Lung microvascular endothelial cell (primary cell): ENCODE data around the gene SLC6A2. TPM values are rescaled to one million over a fixed set of nuclear protein-coding genes. Genes with fewer than 3 reads are reported as not detected.
"Not testable (repeated sequence)": the region's sequence is repeated elsewhere in the genome, so short reads cannot be mapped to it uniquely, and the experiment has no call there.

Experiments
- DNase-seq, 2 donors: peaks; one replicate each; pipeline versions ENCODE4 v3.0.0 to v3.0.0-alpha.2; 2010; ENCODE audit warnings: low read depth in 2 of 2
- total RNA-seq: library from RNA; depleted of rRNA; stranded (reverse); fragments of >200 nt; gene quantifications from 2 replicates; pipeline ENCODE4 v1.2.1, GENCODE V29; 2014

Gene SLC6A2
- not detected in 2 replicates for total RNA-seq

- peak; percentile 9 to 14 for DNase-seq
Measured at GRCh38 chr16:55655897-55656681, at the start of gene SLC6A2. SLC6A2 (plus strand) TSS chr16:55655988; CDS start chr16:55656695, 707 bp downstream.

DNA sequence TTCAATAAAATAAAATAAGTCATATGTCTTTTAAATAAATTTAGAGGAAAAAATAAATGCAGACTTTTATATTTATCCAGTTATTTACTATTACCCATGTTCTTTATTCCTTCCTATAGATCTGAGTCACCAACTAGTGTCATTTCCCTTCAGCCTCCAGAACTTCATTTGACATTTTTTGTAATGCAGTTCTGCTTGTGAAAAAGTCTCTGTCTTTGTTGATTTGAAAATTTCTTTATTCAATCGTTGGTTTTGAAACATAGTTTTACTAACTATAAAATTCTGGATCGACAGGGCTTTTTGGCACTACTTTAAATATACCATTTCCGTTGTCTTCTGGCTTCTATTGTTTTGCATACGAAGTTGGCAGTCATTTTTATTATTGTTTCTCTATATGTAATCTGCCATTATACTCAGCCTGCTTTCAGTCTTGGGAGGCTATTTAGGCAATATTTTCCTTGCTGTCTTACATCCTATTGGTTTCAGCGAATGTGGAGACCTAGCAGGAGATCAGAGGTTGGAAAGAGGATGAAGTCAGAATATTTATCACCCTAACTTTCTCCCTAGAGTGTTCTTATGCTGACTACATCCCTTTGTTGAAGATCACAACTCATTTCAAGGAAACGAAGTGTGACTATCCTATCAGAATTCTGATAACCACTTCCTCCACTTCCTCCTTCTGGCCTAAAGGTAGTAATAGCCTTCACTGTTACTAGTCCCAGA lies 42.0 kb upstream of the SLC6A2 start:
- peak; percentile 43 to 45 for DNase-seq

GRCh38 chr16:55615071-55615470 lies 40.7 kb upstream of the SLC6A2 start:
- peak; percentile 14 to 55 for DNase-seq

DNA sequence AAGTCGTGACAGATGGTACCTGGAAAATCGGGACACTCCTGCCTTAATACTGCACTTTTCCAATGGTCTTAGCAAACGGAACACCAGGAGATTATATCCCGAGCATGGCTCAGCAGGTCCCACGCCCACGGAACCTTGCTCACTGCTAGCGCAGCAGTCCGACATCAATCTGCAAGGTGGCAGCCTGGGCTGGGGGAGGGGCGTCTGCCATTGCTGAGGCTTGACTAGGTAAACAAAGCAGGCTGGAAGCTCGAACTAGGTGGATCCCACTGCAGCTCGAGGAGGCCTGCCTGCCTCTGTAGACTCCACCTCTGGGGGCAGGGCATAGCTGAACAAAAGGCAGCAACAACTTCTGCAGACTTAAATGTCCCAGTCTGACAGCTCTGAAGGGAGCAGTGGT lies 40.1 kb upstream of the SLC6A2 start:
- DNase-seq = not testable (repeated sequence)

DNA sequence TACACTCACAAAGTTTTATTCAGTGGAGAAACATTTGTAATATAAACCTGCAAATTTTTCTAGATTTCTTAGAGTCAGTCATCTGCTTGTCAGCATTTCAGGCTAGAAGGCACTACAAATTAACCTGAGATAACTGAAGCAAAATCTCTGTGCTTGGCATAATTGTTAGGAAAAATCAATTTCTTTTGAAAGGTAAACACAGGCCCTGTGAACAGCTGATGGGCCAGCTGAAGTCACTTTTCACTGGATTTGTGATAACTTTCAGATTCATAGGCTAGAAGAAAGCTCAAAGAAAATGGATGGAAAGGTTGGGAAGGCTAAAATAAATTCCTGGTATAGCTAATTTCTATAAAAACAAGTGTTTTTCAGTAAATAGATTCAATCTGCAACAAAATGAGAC lies 34.0 kb upstream of the SLC6A2 start:
- no peak for DNase-seq

- no peak for DNase-seq
Measured at GRCh38 chr16:55622272-55622671, 33.5 kb upstream of the SLC6A2 start.

DNA sequence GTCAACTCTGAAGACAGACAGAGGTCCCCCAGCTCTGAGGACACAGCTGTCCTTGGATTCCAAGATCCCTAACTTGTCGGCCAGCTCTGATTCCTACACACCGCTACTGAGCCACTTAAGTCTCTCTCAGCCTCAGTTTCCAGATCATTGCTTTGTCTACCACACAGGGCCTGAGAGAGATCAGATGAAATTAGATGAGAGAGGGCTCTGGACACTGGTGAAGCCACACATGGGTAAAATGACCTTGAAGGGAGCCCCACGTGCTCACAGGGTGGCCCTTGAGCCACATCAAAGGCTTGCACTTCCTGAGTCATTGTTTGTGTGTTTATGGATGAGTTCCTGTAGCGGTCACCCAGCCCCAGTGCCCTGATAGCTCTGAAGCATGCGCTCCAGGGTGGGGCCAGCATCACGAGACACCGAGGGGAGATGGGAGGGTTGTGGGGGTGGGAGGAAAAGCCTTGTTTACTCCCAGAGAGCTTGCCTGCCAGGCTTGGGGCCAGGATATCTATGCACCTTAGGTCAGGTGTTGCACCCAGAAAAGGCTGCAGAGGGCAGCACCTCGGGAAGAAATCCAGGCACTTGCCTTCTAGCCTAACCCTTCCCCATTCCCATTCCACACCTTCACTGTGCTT lies 32.7 kb upstream of the SLC6A2 start:
- DNase-seq = peak in 1 of 2 donors; percentile 6

DNA sequence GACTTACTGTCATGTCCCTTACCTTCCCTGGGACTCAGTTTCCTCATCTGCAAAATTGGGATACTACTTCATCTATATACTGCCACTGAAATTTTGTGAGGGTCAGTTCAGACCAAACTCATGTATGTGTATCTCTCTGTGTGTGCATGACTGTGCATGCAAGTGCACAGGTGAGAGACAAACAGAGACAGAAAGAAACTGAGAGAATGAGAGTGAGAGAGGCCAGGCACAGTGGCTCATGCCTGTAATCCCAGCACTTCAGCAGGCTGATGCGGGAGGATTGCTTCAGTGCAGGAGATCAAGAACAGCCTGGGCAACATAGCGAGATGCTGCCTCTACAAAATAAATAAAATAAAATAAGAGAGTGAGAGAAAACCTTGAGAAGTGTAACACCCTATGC lies 32.1 kb upstream of the SLC6A2 start:
- DNase-seq = no peak

- DNase-seq = no peak
Measured at GRCh38 chr16:55624696-55625095, 31.1 kb upstream of the SLC6A2 start.

- DNase-seq = no peak
Measured at GRCh38 chr16:55625843-55626242, 29.9 kb upstream of the SLC6A2 start.

GRCh38 chr16:55628306-55628968 lies 27.4 kb upstream of the SLC6A2 start:
- peak in 1 of 2 donors; percentile 8 for DNase-seq

GRCh38 chr16:55630774-55631173 lies 25.0 kb upstream of the SLC6A2 start:
- DNase-seq = no peak

- DNase-seq = no peak
Measured at GRCh38 chr16:55632259-55632658, 23.5 kb upstream of the SLC6A2 start.

- no peak for DNase-seq
Measured at GRCh38 chr16:55634193-55634592, 21.6 kb upstream of the SLC6A2 start.

DNA sequence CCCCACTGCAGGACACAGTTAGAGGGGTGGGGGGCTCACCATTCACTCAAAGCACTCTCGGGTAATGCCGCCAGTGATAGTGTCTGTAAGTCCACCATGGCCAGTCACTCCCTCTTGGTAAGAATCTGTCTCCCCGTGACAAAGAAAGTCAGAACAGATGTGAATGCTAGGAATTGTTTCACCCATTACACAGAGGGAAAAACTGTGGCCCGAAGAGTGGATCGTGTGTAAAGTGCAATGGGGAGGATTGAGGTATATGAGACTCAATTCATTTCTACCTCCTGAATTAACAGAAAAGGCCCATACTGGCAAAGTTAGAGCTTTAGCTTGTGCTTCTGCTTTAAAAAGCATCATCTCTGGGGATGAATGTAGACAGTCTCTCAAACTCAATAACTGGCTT lies 17.5 kb upstream of the SLC6A2 start:
- no peak for DNase-seq

DNA sequence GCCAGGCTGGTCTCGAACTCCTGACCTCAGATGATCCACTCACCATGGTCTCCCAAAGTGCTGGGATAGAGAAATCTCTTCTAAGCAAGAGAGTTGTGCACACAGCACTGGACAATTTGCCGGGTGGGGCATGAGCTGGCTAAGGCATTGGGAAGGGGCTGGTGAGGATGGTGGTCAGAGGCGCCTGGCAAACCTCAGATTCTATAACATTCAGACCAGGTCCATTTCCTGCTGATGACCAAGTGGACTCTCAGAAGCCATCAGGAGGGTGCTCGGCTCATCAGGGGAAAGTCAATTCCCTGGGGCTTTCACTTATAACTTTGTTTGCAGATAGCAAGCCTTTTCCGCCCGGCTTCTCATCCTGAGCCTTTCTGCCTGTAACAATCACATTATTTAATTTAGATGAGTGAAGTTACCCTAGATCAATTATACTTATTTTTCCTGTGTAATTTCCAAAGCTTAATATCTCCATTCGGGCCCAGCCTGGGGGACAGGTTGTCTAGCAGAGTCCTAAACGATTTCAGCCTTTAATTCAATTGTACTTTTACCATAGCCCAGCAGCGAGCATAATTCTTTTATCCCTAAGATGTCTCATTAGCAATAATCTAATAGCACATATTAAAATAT lies 15.0 kb upstream of the SLC6A2 start:
- DNase-seq = no peak

GRCh38 chr16:55641430-55642056 lies 14.2 kb upstream of the SLC6A2 start:
- DNase-seq = peak; percentile 10 to 35

DNA sequence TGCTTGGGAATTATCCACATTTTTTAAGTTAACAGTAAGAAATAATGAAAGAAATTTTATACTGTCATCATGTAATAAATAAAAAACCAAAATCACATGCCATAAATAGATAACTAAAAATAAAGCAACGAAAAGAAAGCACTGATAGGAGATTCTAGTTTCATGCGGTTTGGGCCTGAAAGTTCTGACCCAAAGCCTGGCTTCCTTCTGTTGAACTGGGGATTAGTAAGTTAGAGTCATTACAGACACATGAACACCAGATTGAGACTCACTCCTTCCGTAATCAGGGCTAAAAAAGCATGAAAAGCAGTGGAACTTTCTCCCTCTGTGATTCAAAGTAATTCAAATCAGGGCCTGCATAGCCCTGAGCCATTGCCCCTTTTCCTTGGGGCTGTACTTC lies 13.2 kb upstream of the SLC6A2 start:
- no peak for DNase-seq

- peak; percentile 35 to 57 for DNase-seq
Measured at GRCh38 chr16:55643161-55643970, 12.4 kb upstream of the SLC6A2 start.

- DNase-seq = no peak
Measured at GRCh38 chr16:55645986-55646385, 9.8 kb upstream of the SLC6A2 start.
